GM19025 (cell line): Measurements from ENCODE around the gene TOX2.

Experiments
- ATAC-seq: cut with Tn5 transposase; IDR thresholded peaks from one replicate; pipeline ENCODE4 v1.9.1; 2021; ENCODE audit warnings: mild to moderate bottlenecking, low read depth, moderate library complexity; ENCODE audit not compliant: unreplicated experiment

TOX2 gene

GRCh38 chr20:44087051-44087856 is 172.6 kb downstream of the TOX2 start:
- ATAC-seq = no peak

GRCh38 chr20:44087857-44088120 is 173.1 kb downstream of the TOX2 start:
- ATAC-seq = no peak

- no peak for ATAC-seq
Observed at GRCh38 chr20:44089987-44090674, 175.5 kb downstream of the TOX2 start.

GRCh38 chr20:44091026-44091425 is 176.4 kb downstream of the TOX2 start:
- no peak for ATAC-seq

GRCh38 chr20:44092551-44093248 is 178.0 kb downstream of the TOX2 start:
- ATAC-seq = no peak

GRCh38 chr20:44093249-44093582 is 178.6 kb downstream of the TOX2 start:
- ATAC-seq = no peak

GRCh38 chr20:44095831-44096230 is 181.2 kb downstream of the TOX2 start:
- ATAC-seq = no peak

- no peak for ATAC-seq
Observed at GRCh38 chr20:44097521-44098255, 183.0 kb downstream of the TOX2 start.

GRCh38 chr20:44098256-44098630 is 183.6 kb downstream of the TOX2 start:
- ATAC-seq = no peak

- no peak for ATAC-seq
Observed at GRCh38 chr20:44098657-44099056, 184.0 kb downstream of the TOX2 start.

GRCh38 chr20:44099832-44100231 is 185.2 kb downstream of the TOX2 start:
- no peak for ATAC-seq

GRCh38 chr20:44102582-44102981 is 187.9 kb downstream of the TOX2 start:
- ATAC-seq = no peak

GRCh38 chr20:44104798-44105517 is 190.3 kb downstream of the TOX2 start:
- no peak for ATAC-seq

GRCh38 chr20:44106615-44107014 is 192.0 kb downstream of the TOX2 start:
- ATAC-seq = no peak

GRCh38 chr20:44109951-44110361 is 195.3 kb downstream of the TOX2 start:
- no peak for ATAC-seq

GRCh38 chr20:44110816-44111568 is 196.3 kb downstream of the TOX2 start:
- ATAC-seq = no peak

- ATAC-seq = no peak
Observed at GRCh38 chr20:44111712-44112335, 197.2 kb downstream of the TOX2 start.

GRCh38 chr20:44112456-44112855 is 197.8 kb downstream of the TOX2 start:
- ATAC-seq = no peak

- no peak for ATAC-seq
Observed at GRCh38 chr20:44112889-44113617, 198.4 kb downstream of the TOX2 start.
